Skin epidermis (tissue), 12 donors: ENCODE measurements around the gene CMTM7.
"Not testable (repeated sequence)": the region's sequence is repeated elsewhere in the genome, so short reads cannot be mapped to it uniquely, and the experiment has no call there.

Source experiments
- H3K27ac ChIP-seq, 21 experiments: fragments of 200-600 bp; sonication (generic) in 11 of 21; one replicate each; pipeline ENCODE4 v1.5.0; 2020; ENCODE audit warnings: mild to moderate bottlenecking in 3 of 21, inconsistent platforms in 2 of 21, moderate library complexity in 2 of 21
- H3K4me3 ChIP-seq, 7 experiments: fragments of 200-600 bp; sonication (generic) in 2 of 7; one replicate each; pipeline ENCODE4 v1.5.0; 2020; ENCODE audit warnings: inconsistent platforms in 2 of 7, mild to moderate bottlenecking in 2 of 7, moderate library complexity in 1 of 7

The CMTM7 gene

DNA sequence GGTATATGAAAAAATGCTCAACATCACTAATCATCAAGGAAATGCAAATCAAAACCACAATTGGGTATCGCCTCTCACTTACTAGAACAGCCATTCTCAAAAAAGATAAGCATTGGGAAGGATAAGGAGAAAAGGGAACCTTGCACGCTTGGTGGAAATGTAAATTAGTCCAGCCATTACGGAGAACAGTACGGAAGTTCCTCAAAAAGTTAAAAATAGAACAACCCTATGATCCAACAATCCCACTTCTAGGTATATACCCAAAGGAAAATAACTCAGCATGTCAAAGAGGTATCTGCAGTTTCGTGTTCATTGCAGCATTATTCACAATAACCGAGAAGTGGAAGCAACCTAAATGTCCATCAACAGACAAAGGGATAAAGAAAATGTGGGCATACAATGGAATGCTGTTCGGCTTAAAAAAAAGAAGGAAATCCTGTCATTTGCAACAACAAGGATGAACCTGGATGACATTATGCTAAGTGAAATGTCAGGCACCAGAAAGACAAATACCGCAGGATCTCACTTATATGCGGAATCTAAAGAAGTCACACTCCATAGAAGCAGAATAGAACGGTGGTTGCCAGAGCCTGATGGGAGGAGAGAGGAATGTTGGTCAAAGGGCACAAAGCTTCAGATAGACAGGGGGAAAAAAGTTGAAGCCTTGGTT, 11.7 kb upstream of the CMTM7 start:
- Histone ChIP-seq H3K4me3 (no peak overlapping the region), H3K27ac (no peak overlapping the region)

DNA sequence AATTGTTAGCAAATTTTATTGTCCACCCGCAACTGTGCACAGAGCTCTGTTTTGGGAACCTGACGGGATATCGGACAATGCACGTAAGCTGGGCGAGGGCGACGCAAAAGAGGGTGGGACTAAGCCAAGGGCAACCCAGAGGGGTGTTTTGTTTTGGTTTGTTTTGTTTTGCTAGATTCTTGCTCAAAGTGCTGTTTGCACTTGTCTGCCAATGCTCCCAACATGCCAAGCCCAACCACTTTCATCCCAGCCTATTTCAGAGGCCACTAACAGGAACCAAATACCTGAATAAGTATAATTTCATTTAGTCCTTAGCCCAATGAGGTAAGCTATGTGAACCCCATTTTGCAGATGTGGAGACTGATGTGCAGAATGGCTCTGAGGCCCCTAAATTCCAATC, 9.7 kb upstream of the CMTM7 start:
- Histone ChIP-seq H3K27ac (no peak overlapping the region), H3K4me3 (no peak overlapping the region)

DNA sequence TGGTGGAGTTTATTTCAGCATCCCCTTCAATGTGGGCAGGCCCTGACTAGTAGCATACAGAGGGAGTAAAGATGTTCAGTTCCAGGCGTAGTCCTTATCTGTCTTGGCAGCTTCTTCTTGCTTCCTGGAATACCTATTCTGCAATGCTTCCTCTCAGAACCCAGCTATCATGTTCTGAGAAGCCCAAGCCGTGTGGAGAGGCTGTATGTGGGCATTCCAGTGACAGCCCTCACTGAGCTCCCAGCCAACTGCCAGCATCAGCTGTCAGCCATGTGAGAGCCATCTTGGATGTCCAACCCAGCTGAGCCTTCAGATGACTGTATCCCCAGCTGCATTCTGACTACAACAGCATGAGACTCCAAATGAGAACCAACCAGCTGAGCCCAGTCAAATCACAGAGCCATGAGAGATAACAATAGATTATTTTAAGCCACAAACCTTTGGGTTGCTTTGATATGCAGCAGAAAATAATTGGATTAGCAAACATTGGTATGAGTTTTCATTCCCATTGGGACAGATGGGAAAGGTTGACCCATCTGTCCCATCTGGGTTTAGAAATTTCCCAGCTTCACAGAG, 8.4 kb upstream of the CMTM7 start:
- no peak overlapping the region for H3K4me3 ChIP-seq
- H3K27ac ChIP-seq: no peak overlapping the region

DNA sequence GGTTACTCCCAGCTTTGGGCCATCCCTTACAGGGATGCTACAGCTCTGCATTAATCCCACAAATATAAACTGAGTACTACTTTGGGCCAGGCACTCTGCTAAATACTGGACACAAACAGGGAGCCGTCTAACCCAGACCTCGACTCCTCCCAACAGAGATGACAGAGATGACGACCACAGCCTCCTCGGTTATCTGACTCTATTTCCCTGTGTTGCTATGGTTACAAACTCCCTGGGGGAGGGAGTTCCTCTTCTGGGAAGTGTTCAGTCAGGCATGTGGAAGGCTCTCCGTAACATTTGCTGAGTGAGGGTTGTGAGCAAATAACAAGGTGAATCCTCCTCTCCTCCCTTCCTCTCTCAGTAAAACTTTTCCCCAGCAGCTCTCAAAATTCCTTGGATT, 6.7 kb upstream of the CMTM7 start:
- no peak overlapping the region for H3K27ac ChIP-seq

DNA sequence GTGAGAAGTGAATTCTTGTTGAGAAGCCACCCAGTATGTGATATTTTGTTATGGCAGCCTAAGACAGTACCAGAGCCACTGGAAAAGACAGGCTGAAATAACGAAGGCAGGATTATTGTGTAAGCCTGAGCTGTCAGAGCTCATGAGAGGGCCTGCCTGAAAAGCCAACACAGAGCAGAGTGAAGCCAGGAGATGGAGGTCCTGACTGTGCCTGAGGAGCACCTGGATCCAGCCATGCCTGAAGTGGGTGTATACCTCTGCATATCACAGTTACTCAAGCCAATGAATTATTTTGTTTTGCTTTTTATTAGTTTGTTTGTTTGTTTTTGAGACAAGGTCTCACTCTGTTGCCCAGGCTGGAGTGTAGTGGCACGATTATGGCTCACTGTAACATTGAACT, 4.1 kb upstream of the CMTM7 start:
- Histone ChIP-seq H3K27ac (no peak overlapping the region), H3K4me3 (no peak overlapping the region)

More for the DNA sequence above, 6.7 kb upstream of the CMTM7 start:
- no peak overlapping the region for H3K4me3 ChIP-seq

DNA sequence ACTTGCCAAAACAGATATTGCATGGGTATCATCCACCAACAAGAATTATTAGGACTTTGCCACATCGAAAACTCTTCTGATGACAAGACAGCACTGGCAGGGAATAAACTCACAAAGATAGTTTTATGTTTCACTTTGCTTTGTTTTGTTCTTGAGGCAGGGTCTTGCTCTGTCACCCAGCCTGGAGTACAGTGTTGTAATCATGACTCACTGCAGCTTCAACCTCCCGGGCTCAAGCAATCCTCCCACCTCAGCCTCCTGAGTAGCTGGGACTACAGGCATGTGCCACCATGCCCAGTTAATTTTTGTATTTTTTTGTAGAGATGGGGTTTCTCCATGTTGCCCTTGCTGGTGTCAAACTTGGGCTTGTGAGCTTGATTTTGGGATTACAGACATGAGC, 2.1 kb upstream of the CMTM7 start:
- not testable (repeated sequence) for H3K27ac ChIP-seq, H3K4me3 ChIP-seq

DNA sequence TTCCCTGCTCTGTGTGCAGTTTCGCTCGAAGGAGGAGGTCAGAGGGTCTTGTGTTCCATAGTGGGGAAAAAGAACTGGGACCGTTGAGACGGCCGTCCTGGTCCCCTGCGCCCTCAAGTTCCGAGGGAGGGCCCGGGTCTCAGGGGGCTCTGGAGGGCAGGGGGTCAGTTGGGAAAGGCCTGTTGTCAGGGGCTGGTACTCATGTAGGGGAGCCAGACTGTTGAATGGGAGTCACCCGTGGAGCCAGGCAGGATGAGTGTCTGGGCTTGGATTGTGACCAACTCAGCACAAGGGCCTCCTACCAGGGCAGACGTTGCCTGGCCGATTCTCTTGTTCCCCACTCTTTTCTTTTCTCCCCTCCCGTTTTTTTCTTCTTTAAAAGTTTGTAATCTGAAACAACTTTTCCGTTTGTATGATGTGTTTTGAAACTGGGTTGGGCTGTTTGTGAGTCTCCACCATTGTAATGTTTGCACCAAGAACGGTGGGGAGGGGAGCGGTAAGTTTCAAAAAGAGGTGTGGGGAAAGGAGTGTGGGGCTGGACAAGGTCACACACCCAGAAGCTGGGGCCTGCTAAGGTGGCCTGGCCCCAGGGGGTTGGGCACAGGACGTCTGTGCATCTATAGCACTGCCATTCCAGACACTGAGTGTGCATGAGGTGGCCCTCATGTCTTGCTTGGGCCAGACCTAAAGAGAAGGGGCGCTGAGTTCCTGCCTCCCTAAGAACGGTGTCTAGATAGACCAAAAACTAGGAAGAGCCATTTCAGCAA, 1.1 kb downstream of the CMTM7 start:
- Histone ChIP-seq H3K27ac (peak overlapping the region; percentile 69 to 97 (median 85)), H3K4me3 (peak overlapping the region; percentile 52 to 87 (median 71))

DNA sequence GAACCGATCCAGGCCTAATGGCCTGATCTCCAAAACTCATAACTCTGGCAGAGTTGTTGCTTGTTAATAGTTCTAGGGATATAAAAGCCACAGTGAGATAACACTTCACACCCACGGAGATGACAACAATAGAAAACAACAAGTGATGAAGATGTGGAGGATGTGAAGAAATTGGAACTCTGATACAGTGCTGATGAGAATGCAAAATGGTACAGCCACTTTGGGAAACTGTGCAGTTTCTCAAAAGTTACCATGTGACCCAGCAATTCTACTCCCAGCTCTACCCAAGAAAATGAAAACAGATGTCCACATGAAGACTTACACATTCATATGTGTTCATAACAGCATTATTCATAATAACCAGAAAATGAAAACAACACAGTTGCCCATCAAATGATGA, 3.8 kb downstream of the CMTM7 start:
- H3K4me3 ChIP-seq: no peak overlapping the region
- no peak overlapping the region for H3K27ac ChIP-seq

DNA sequence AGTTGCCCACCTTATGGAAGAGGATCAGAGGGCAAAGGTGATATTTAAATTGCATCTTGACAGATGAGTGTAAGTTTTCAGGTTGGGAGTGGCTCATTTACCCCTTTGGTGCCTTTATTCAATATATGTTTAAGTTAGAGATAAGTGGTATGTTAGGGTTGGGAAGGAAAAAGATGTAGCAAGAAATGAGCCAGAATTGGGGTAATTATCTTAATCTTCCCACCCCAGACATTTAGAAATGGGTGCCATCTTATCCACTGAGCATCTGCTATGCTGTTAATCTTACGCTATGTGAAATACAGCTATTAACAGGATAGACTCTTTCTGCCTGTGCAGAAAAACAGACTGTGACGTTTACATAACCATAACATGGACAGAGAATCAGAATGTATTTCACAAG, 6.3 kb downstream of the CMTM7 start:
- peak overlapping the region in 3 of 21 experiments; percentile 11 to 55 (median 11) for H3K27ac ChIP-seq
- no peak overlapping the region for H3K4me3 ChIP-seq

DNA sequence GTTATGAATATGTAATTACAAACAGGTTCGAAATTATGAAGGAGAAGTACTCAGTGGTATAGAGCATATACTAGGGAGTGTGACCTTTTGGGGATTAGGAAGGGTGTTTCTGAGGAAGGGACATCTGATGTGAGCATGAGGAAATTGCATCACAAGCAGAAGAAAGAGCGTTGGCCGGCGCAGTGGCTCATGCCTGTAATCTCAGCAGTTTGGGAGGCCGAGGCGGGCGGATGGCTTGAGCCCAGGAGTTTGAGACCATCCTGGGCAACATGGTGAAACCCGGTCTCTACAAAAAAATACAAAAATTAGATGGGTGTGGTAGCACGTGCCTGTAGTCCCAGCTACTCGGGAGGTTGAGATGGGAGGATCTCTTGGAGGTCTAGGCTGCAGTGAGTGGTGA, 6.9 kb downstream of the CMTM7 start:
- Histone ChIP-seq H3K4me3 (no peak overlapping the region), H3K27ac (peak overlapping the region in 8 of 21 experiments; percentile 1 to 55 (median 32))

DNA sequence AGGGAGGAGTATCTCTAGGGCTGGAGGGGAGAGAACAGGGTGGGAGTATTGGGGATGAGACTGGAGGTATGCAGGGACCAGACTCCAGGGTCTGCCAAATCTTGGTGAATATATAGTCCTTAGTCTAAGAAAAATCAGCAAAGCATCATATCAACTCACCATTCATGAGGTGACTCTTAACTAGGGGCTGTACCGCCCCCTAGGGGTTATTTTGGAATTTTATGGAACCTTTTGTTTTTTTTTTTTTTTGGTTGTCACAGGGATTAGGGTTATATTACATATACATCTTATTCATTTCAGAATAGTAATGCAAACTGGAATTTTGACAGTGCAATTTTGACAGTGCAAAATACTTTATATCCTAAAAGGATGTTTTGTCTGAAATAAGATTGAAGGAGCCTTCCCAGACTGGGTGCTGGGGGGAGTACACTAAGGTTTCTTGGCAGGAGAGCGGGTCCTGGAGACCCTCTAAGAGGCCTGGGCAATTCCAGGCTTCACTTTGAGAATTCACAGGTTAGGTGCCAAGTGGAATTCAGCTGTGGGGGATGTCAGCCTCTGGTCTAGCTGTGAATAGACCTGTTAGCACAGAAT, 7.5 kb downstream of the CMTM7 start:
- peak overlapping the region in 7 of 21 experiments; percentile 1 to 55 (median 30) for H3K27ac ChIP-seq

DNA sequence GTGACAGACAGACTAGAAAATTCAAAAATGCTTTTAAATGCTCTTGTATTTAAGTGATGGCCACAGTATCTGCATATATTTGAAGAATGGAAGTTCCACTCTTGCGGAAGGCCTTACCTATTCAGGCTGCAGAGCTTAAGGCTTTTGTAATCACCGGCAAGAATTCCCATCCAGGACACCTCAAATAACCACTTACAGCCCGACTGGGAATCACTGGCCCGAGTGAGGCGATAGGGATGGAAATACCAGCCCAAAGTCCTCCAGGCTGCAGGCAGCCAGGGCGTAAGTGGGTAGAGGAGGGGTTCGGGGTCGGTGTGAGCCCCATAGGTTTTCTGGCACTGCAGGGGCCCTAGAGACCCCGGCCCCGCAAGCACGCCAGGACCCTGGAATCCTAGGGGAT, 9.5 kb downstream of the CMTM7 start:
- peak overlapping the region in 20 of 21 experiments; percentile 65 to 97 (median 87) for H3K27ac ChIP-seq
- peak overlapping the region; percentile 31 to 50 (median 34) for H3K4me3 ChIP-seq

More for the DNA sequence above, 7.5 kb downstream of the CMTM7 start:
- no peak overlapping the region for H3K4me3 ChIP-seq

DNA sequence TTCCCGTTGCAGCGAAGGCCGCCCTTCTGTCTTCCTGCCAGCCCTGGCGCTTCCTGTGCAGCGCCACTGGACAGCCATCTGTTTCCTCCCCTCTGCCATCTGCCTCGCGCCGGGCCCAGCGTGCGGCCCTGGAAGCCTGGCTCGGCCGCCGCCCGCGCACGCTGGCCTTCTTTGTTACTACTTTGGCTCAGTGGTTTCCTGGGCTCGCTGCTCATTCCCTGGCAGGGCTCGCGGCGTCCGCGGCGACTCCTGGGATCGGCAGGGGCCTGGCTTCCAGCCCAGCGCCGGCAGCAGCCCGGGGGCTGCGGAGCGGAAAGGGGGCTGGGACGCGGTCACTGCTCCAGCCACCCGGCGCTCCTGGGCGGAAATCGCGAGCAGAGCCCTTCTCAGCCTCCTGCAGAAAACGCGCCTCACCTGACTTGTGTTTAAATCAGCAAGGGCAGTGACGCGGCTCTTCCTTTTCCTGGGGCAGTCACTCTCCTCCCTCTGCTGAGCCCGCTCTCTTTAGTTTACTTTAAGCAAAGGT, 10.0 kb downstream of the CMTM7 start:
- H3K4me3 ChIP-seq: peak overlapping the region; percentile 31 to 50 (median 34)
- peak overlapping the region; percentile 24 to 97 (median 87) for H3K27ac ChIP-seq

DNA sequence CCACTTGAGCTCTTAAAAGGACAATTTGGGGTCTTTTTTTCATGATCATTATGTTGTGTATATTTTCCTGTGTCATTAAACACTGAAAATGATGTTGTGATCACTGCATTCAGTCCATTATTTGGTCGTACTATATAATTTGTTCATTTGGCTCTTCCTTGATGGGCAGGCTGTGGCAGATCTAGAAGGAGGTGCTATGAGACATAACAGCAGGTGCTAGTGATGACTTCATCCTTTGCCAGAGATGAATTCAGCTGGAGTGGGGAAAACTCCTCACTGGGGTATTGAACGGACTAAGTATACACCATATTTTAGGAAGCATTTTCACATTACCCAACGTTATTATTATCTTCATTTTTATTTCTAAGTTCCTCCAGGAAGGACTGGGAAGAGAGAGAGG, 12.0 kb downstream of the CMTM7 start:
- Histone ChIP-seq H3K27ac (peak overlapping the region in 4 of 21 experiments; percentile 86 to 97 (median 94)), H3K4me3 (no peak overlapping the region)

DNA sequence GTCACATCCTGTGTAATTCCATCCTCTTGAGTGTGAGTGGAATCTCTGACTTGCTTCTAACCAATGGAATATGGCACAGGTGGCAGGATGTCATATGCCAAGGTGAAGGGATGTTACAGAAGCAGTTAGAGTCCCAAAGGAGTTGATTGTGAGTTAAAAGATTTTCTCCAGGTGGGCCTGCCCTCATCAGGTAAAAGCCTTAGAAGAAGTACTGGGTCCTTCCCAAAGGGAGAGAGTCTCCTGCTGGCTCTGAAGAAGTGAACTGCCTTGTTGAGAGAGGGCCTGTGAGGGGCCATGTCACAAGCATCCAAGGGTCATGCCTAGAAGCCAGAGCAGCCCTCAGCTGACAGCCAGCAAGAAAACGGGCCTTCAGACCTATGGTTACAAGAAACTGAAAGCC, 13.1 kb downstream of the CMTM7 start:
- no peak overlapping the region for H3K4me3 ChIP-seq
- H3K27ac ChIP-seq: peak overlapping the region in 1 of 21 experiments; percentile 75

DNA sequence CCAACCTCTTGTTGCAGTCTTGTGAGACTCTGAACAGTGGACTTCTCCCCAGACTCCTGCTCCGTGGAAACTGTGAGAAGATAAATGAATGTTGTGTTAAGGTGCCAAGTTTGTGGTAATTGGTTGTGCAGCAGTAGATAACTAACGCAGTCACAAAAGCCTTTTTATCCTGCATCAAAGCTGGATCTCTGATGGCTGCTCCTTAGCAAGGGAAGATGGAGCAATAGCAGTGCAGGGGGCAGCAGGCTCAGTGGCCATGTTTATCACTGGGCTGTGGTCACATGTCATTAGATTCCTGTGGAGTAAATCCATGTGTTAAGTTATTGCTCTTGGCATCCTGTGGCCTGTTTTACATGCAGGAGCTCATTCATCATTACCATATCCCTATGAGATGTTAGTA, 13.5 kb downstream of the CMTM7 start:
- Histone ChIP-seq H3K4me3 (no peak overlapping the region), H3K27ac (peak overlapping the region in 3 of 21 experiments; percentile 50 to 75 (median 59))

DNA sequence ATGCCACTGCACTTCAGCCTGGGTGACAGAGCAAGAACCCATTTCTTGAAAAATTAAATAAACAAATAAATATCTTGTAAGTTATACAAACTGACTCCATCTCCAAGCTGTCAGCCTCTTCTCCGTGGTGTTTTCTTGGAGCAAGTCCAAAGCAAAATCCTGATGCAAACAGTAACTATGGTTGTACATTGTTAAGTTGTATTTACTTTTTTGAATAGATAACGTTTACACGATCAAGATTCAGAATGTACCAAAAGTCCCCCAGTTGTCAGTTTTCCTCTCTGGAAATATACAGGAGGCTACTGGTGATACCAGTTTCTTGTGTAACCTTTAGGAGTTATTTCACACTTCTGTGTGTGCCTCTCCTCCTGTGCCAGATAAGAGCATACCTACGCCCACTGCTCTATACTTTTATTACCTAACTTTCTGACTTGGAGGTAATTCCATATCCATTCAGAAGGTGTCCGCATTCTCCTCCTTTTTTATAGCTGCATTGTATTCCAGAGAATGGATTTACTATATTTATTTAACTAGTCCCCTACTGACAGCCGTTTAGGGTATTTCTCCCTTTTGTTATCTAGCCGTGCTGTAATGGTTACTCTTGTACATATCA, 14.2 kb downstream of the CMTM7 start:
- Histone ChIP-seq H3K4me3 (no peak overlapping the region), H3K27ac (peak overlapping the region in 5 of 21 experiments; percentile 12 to 75 (median 59))

DNA sequence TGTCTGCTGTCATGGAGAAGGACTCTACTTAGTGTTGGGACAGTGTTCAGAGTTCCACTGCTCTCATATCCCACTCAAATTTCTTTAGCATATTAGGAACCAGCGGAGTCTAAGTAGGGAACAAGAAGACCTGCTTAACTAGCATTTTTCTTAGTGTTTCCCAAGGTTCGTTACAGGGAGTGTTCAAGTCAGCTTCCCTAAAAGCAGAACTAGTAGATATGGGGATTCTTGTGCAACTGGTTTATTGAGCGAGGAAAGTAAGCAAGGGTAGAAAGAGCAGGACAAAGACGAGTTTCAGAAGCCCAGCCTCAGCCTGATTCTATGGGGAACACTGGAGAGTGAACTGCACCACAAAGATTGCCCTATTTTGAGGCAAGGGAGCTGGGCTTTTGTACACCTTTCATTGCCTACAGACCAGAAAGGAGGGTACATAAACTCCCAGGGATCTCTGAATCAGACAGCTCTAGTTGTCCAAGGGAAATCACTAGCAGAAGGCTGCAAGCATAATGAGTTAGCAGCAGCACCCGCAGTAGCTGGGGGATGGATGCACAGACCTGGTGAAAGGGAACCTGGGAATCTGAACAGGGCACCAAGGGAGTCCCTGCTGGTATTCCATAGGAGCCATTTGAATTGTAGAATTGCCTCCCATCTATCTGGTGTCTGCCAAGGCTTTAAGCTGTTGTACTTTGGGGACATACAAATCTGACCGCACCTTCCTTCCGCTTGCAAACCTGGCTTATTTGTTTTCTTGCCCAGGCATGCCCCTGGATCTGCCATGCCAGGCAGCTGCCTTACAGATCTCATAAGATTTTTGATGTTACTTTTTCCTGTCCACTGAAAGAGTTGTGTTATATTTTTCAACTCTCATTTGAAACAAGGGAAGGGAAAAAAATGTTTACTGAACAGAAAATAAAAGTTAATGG, 15.1 kb downstream of the CMTM7 start:
- Histone ChIP-seq H3K4me3 (no peak overlapping the region), H3K27ac (peak overlapping the region in 15 of 21 experiments; percentile 1 to 75 (median 51))
